ENCODE measurements around the gene TTLL1.

DNA sequence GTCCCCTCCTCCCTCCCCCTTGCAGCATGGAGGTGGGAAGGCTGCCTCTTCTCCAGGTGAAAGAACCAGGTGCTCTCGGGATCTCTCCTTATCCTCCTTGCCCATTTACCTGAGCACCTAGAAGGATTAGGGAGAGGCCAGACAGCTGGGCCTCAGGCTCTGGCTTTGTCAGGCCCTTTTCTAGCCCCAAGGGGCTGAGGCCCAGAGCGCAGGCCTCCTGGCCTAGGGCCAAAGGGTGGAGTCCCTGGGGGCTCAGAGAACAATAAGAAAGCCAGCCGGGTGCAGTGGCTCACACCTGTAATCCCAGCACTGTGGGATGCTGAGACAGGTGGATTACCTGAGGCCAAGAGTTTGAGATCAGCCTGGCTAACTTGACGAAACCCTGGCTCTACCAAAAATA lies 5.4 kb upstream of the TTLL1 start:
- TF ChIP-seq, protein P1, sequence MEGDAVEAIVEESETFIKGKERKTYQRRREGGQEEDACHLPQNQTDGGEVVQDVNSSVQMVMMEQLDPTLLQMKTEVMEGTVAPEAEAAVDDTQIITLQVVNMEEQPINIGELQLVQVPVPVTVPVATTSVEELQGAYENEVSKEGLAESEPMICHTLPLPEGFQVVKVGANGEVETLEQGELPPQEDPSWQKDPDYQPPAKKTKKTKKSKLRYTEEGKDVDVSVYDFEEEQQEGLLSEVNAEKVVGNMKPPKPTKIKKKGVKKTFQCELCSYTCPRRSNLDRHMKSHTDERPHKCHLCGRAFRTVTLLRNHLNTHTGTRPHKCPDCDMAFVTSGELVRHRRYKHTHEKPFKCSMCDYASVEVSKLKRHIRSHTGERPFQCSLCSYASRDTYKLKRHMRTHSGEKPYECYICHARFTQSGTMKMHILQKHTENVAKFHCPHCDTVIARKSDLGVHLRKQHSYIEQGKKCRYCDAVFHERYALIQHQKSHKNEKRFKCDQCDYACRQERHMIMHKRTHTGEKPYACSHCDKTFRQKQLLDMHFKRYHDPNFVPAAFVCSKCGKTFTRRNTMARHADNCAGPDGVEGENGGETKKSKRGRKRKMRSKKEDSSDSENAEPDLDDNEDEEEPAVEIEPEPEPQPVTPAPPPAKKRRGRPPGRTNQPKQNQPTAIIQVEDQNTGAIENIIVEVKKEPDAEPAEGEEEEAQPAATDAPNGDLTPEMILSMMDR (IDR thresholded peaks at IDR 0.05): no peak
- no peak for TF ChIP-seq POLR2A (IDR thresholded peaks at IDR 0.05)

All from vagina (tissue), 2 donors.